ENCODE measurements around the gene ARHGEF4.
A peak's percentile ranks its signal among the peaks of the same experiment; 100 is the strongest.

The ARHGEF4 gene

DNA sequence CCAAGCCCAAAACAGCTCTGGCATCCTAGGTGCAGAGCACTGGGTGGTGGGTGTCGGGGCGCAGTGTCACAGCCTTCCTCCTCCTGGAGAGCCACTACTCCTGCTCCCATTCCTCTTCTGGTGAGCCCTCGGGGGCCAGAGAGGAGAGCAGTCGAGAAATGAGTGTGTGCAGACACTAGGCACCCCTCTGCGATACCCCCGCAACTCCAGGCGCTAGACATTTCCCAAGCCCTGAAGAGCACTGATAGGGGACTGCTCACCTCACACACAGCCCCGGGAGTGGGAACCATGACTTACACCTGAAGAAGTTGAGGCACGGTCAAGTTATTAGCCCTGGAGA, 202.4 kb downstream of the ARHGEF4 start:
- TF ChIP-seq, protein P1, sequence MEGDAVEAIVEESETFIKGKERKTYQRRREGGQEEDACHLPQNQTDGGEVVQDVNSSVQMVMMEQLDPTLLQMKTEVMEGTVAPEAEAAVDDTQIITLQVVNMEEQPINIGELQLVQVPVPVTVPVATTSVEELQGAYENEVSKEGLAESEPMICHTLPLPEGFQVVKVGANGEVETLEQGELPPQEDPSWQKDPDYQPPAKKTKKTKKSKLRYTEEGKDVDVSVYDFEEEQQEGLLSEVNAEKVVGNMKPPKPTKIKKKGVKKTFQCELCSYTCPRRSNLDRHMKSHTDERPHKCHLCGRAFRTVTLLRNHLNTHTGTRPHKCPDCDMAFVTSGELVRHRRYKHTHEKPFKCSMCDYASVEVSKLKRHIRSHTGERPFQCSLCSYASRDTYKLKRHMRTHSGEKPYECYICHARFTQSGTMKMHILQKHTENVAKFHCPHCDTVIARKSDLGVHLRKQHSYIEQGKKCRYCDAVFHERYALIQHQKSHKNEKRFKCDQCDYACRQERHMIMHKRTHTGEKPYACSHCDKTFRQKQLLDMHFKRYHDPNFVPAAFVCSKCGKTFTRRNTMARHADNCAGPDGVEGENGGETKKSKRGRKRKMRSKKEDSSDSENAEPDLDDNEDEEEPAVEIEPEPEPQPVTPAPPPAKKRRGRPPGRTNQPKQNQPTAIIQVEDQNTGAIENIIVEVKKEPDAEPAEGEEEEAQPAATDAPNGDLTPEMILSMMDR (conservative IDR thresholded peaks at IDR 0.05; ENCODE audit: low read length): no peak
- DNase-seq (ENCODE audit: low read depth): no peak
- H3K4me3 ChIP-seq (ENCODE audit: low read length): no peak overlapping the region

DNA sequence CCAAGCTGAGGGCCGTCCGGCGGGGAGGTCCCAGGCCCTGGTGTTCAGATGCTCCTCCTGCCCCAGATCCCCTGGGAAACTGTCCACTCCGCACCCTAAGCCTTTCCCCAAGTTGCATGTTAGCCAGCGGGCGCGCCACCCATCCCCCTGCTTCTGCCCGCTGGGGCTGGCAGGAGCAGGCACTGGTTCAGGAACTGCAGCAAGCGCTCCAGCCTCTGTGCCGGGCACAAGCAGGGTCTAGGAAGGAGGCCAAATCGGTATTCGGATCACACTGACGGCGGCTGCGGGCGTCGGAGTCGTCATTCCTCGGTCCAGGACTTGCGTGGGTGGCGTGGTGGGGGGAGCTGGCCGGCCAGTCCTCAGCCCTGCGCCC, 202.8 kb downstream of the ARHGEF4 start:
- TF ChIP-seq, protein P1 (conservative IDR thresholded peaks at IDR 0.05; ENCODE audit: low read length): no peak
- no peak for DNase-seq (ENCODE audit: low read depth)
- H3K4me3 ChIP-seq (ENCODE audit: low read length): no peak overlapping the region

DNA sequence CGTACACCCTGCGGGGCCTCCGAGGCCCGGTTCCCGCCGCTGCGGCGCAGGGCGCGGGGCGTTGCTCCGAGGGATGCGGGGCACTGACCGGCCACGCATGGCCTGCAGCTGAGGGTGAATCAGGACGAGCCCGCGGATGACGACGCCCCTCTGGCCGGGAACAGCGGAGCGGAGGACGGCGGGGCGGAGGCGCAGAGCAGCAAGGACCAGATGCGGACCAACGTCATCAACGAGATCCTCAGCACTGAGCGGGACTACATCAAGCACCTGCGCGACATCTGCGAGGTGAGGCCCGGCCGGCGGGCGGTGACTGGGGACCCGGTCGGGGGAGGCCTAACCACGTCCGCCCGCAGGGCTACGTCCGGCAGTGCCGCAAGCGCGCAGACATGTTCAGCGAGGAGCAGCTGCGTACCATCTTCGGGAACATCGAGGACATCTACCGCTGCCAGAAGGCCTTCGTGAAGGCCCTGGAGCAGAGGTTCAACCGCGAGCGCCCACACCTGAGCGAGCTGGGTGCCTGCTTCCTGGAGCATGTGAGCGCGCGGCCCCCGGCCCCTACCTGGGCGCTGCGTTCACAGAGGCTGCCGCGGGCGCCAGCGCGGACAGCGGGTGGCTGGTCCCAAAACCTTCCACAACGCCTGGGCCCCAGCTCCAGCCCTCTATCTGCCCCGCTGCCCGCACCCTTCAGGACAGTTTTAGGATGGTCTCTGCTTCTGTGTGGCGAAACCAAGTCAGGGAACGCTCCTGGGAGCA, 203.4 kb downstream of the ARHGEF4 start:
- H3K4me3 ChIP-seq (ENCODE audit: low read length): no peak overlapping the region
- peak; percentile 20 for DNase-seq (ENCODE audit: low read depth)
- TF ChIP-seq, protein P1 (conservative IDR thresholded peaks at IDR 0.05; ENCODE audit: low read length): no peak

DNA sequence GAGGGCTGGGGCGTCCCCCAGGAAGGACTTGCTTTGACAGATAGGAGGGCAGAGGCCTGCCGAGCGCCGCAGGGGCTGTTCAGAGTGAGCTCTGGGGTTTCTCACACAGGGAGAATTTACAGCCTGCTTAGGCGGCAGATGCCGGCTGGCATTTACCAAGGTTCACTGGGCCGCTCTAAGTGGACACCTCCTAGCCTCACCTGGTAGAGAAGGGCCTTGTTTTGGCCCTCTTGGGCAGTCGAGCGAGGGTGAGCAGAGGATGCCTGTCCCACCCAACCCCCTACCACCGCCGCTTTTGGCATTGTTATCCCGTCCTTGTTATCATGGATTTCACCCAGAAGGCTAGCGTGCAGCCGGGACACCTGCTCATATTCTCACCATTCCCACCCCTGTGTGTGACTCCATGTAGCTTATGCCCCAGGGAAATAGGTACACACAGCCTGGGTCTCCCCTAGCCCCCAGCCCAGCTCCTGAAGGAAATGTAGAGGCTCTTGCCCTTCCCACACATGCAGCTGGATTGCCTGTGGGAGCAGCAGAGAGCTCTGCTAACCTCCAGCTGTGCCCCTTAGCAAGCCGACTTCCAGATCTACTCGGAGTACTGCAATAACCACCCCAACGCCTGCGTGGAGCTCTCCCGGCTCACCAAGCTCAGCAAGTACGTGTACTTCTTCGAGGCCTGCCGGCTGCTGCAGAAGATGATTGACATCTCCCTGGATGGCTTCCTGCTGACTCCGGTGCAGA, 204.1 kb downstream of the ARHGEF4 start:
- DNase-seq (ENCODE audit: low read depth): no peak
- H3K4me3 ChIP-seq (ENCODE audit: low read length): no peak overlapping the region
- TF ChIP-seq, protein P1 (conservative IDR thresholded peaks at IDR 0.05; ENCODE audit: low read length): 0 out of 2 replicates have a peak, but pooled peaks have one; percentile 15

DNA sequence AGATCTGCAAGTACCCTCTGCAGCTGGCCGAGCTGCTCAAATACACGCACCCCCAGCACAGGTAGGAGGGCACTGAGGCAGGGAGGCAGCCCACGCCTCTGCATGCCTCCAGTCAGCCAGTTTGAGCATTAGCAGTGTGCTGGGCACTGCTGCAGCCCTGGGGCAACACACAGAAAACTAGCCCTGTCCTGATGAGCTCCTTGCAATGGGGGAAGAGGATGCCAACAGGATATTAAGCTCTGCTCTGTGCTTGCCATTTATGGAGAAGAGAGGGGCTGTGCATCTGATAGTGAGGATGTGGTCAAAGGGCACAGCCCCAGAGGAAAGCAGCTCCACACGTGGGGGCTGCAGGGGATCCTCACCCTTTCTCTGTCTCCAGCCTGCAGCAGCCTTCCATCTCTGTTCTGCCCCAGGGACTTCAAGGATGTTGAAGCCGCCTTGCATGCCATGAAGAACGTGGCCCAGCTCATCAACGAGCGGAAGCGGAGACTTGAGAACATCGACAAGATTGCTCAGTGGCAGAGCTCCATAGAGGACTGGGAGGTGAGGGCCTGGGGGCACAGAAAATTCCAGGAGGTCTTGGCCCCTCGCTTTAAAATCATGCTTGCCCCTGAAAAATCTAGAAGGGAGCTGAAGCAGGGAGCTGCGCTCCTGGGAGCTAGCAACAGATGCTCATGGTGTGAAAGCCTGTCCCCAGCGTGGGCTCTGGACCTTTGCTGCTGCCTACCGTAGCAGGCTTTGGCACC, 204.9 kb downstream of the ARHGEF4 start:
- H3K4me3 ChIP-seq (ENCODE audit: low read length): no peak overlapping the region
- TF ChIP-seq, protein P1 (conservative IDR thresholded peaks at IDR 0.05; ENCODE audit: low read length): no peak
- no peak for DNase-seq (ENCODE audit: low read depth)

DNA sequence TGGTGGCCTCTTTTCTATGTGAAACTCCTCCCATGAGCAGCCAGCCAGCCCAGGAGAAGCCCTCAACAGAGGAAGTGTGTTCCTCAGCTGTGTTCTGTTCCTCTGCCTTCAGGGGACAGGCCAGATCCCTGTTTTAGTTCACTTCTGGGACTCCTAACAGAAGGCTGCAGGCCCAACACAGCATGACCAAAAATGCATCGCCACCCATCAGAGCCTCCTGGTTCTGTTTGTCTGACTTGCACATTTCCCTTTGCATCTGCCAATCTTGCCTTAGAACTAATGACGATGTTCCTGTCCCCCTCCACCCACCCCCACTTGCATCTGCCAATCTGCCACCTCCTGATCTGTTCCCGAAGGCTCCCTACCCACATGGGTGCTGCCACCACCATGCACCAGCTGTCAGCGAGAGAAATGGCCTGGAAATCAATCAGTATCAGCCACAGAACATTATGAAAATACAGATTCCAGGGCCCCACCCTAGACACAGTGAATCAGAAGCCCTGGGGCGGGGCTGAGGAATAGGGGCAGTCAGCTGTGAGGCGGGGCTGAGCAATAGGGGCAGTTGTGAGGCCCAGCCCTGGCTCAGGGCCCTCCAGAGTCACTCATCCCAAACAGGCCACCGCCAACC, 205.5 kb downstream of the ARHGEF4 start:
- H3K4me3 ChIP-seq (ENCODE audit: low read length): no peak overlapping the region
- TF ChIP-seq, protein P1 (conservative IDR thresholded peaks at IDR 0.05; ENCODE audit: low read length): no peak
- no peak for DNase-seq (ENCODE audit: low read depth)
